Peyer's patch (tissue), 4 donors: ENCODE results near the gene CARMIL3. TPM values are rescaled to one million over a fixed set of nuclear protein-coding genes. Genes with fewer than 3 reads are reported as not detected.
A peak's percentile ranks its signal among the peaks of the same experiment; 100 is the strongest.
"Not testable (repeated sequence)": the region's sequence is repeated elsewhere in the genome, so short reads cannot be mapped to it uniquely, and the experiment has no call there.

Source experiments
- DNase-seq, 3 donors: peaks; one replicate each; pipeline ENCODE4 v3.0.0-alpha.2; 2017 to 2019
- H3K27ac ChIP-seq, 4 donors: fragments of 200-600 bp; sonication (generic); one replicate each; pipeline ENCODE4 v1.5.1; 2016 to 2019
- H3K27me3 ChIP-seq, 2 donors: fragments of 200-600 bp; sonication (generic); one replicate each; pipeline ENCODE4 v1.5.1; 2019
- H3K36me3 ChIP-seq, 3 donors: fragments of 200-600 bp; sonication (generic); one replicate each; pipeline ENCODE4 v1.5.1; 2016 to 2019
- H3K4me1 ChIP-seq, 4 donors: fragments of 200-600 bp; sonication (generic); one replicate each; pipeline ENCODE4 v1.5.1; 2016 to 2019
- H3K4me3 ChIP-seq, 4 donors: fragments of 200-600 bp; sonication (generic); 1 replicate in 3 of 4; 2 replicates in 1 of 4; pipeline ENCODE4 v1.5.1; 2016 to 2019; ENCODE audit warnings: mild to moderate bottlenecking in 1 of 4
- H3K9me3 ChIP-seq, 4 donors: fragments of 200-600 bp; sonication (generic); one replicate each; pipeline ENCODE4 v1.5.1; 2016 to 2019; ENCODE audit warnings: mild to moderate bottlenecking in 1 of 4
- CTCF ChIP-seq, 6 experiments: fragments of 450-650 bp in 4 of 6; fragments of 200-600 bp in 2 of 6; sonication (generic) in 1 of 6; IDR thresholded peaks; one replicate each; pipeline ENCODE4 v1.5.1; 2017 to 2019; ENCODE audit warnings: antibody characterized with exemption in 6 of 6, mild to moderate bottlenecking in 3 of 6, moderate library complexity in 1 of 6
- POLR2A ChIP-seq, 2 donors: fragments of 450-650 bp; IDR thresholded peaks; one replicate each; pipeline ENCODE4 v1.5.1; 2017; ENCODE audit warnings: antibody characterized with exemption in 2 of 2, mild to moderate bottlenecking in 2 of 2, moderate library complexity in 2 of 2
- total RNA-seq, 4 donors: library from RNA; depleted of rRNA; stranded (reverse); fragments of >200 nt; gene quantifications; one replicate each; pipeline ENCODE4 v1.1.0, GENCODE V29; 2016

The CARMIL3 gene
- total RNA-seq, 4 donors from 2014 or later, result 1.3 to 5.8 (median 2.8) TPM

GRCh38 chr14:24013654-24014514 lies 37.9 kb upstream of the CARMIL3 start:
- Histone ChIP-seq H3K36me3 (no peaks in the 10 kb centered on the region), H3K27ac (no peak overlapping the region), H3K4me1 (peaks cover 0 to 7% (median 0%) of the 10 kb centered on the region in 4 donors), H3K4me3 (no peak overlapping the region), H3K27me3 (no peaks in the 10 kb centered on the region), H3K9me3 (no peaks in the 10 kb centered on the region)
- peak in 1 of 3 donors; percentile 61 for DNase-seq
- no peak for TF ChIP-seq POLR2A (IDR thresholded peaks at IDR 0.05)
- TF ChIP-seq CTCF (IDR thresholded peaks at IDR 0.05), result peak; percentile 82 to 99 (median 93)

GRCh38 chr14:24015745-24016144 lies 36.1 kb upstream of the CARMIL3 start:
- not testable (repeated sequence) for H3K4me3 ChIP-seq, H3K36me3 ChIP-seq, H3K4me1 ChIP-seq, DNase-seq, H3K9me3 ChIP-seq, H3K27me3 ChIP-seq, H3K27ac ChIP-seq

- H3K27me3 ChIP-seq, H3K4me1 ChIP-seq, H3K4me3 ChIP-seq, H3K9me3 ChIP-seq, H3K36me3 ChIP-seq, H3K27ac ChIP-seq, DNase-seq: not testable (repeated sequence)
Observed at GRCh38 chr14:24018978-24019377, 32.8 kb upstream of the CARMIL3 start.

GRCh38 chr14:24019944-24020343 lies 31.9 kb upstream of the CARMIL3 start:
- not testable (repeated sequence) for H3K9me3 ChIP-seq, DNase-seq, H3K4me3 ChIP-seq, H3K27me3 ChIP-seq, H3K4me1 ChIP-seq, H3K36me3 ChIP-seq, H3K27ac ChIP-seq
- TF ChIP-seq CTCF (IDR thresholded peaks at IDR 0.05), result peak in 2 of 6 experiments; percentile 13 to 33

- H3K27me3 ChIP-seq, H3K27ac ChIP-seq, H3K4me3 ChIP-seq, DNase-seq, H3K36me3 ChIP-seq, H3K4me1 ChIP-seq, H3K9me3 ChIP-seq: not testable (repeated sequence)
Observed at GRCh38 chr14:24020520-24020919, 31.3 kb upstream of the CARMIL3 start.

GRCh38 chr14:24024939-24025418 lies 26.8 kb upstream of the CARMIL3 start:
- H3K9me3 ChIP-seq, H3K27ac ChIP-seq, H3K36me3 ChIP-seq, H3K4me1 ChIP-seq, H3K4me3 ChIP-seq, DNase-seq, H3K27me3 ChIP-seq: not testable (repeated sequence)

GRCh38 chr14:24029687-24030086 lies 22.1 kb upstream of the CARMIL3 start:
- DNase-seq, H3K27ac ChIP-seq, H3K27me3 ChIP-seq, H3K9me3 ChIP-seq, H3K4me3 ChIP-seq, H3K36me3 ChIP-seq, H3K4me1 ChIP-seq: not testable (repeated sequence)

GRCh38 chr14:24031331-24031730 lies 20.5 kb upstream of the CARMIL3 start:
- H3K4me3 ChIP-seq, H3K4me1 ChIP-seq: not testable (repeated sequence)

More at GRCh38 chr14:24031331-24031730, 20.5 kb upstream of the CARMIL3 start:
- not testable (repeated sequence) for H3K27ac ChIP-seq, H3K27me3 ChIP-seq, H3K9me3 ChIP-seq, DNase-seq, H3K36me3 ChIP-seq
